ENCODE data around the gene PRPH. TPM values are rescaled to one million over a fixed set of nuclear protein-coding genes. Genes with fewer than 3 reads are reported as not detected.
"Not testable (repeated sequence)": the region's sequence is repeated elsewhere in the genome, so short reads cannot be mapped to it uniquely, and the experiment has no call there.

PRPH gene
- not detected for polyA plus RNA-seq (ENCODE audit: insufficient read length)
- long read RNA-seq, donor 1: 0 reads
- long read RNA-seq, donor 2: 0 reads
- long read RNA-seq, donor 3: 0 reads
- long read RNA-seq, donor 4: 0 reads
- long read RNA-seq, donor 5: 0 reads
- long read RNA-seq, donor 6: 0 reads
- long read RNA-seq, donor 7: 0 reads
- long read RNA-seq, donor 8: 0 reads

DNA sequence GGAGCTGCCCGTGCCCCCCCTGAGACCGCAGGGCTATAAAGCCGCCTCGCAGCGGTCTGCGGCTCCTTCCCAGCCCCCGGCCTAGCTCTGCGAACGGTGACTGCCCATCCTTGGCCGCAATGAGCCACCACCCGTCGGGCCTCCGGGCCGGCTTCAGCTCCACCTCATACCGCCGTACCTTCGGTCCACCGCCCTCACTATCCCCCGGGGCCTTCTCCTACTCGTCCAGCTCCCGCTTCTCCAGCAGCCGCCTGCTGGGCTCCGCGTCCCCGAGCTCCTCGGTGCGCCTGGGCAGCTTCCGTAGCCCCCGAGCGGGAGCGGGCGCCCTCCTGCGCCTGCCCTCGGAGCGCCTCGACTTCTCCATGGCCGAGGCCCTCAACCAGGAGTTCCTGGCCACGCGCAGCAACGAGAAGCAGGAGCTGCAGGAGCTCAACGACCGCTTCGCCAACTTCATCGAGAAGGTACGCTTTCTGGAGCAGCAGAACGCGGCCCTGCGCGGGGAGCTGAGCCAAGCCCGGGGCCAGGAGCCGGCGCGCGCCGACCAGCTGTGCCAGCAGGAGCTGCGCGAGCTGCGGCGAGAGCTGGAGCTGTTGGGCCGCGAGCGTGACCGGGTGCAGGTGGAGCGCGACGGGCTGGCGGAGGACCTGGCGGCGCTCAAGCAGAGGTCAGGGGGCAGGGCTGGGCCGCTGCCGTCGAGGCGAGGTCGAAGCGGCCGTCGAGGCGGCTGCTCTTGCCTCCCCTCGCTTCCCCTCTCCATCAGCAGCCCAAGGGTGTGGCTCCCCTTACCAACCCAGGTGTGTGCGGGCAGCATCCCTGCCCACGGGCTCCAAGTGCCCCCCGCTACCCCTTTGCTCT is at the start of gene PRPH:
PRPH (plus strand) TSS at position 66 of the 855 bp plus-strand sequence; CDS start at position 120, 54 bp downstream.
- no peak for DNase-seq

DNA sequence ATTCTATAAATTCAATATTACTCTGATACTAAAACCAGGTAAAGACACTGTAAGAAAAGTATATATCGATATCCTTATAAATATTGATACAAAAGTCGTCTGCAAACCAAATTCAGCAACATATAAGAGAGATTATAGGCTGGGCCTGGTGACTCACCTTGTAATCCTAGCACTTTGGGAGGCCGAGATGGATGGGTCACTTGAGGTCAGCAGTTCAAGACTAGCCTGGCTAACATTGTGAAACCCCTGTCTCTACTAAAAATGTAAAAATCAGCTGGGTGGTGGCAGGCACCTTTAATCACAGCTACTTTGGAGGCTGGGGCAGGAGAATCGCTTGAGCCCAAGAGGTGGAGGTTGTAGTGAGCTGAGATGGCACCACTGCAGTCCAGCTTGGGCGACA is 43.6 kb upstream of the PRPH start:
- DNase-seq: no peak

DNA sequence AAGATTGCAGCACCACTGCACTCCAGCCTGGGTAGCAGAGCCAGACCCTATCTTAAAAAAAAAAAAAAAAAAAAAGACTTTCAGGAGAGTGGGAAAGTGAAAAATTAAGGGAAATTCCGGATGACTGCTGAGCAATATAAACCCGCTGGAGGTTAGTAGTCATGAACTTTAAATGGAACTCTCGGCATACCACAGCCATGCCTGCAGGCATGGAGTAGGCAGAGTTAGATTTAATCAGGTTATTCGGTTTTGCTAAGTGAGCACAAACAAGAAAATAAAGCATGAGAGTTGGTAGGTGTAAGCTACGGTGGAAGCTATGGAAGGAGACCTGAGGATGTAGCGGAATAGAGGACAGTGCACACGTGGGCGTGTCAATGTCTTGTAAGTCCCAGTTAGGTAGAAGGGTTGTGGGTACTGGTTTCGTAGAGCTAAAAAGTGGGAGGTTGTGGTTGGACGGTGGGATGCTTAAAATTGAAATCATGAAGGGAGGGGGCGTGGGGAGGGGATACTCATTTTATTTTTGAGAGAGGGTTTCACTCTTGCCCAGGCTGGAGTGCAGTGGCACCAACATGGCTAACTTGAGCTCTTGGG is 41.8 kb upstream of the PRPH start:
- DNase-seq: no peak

DNA sequence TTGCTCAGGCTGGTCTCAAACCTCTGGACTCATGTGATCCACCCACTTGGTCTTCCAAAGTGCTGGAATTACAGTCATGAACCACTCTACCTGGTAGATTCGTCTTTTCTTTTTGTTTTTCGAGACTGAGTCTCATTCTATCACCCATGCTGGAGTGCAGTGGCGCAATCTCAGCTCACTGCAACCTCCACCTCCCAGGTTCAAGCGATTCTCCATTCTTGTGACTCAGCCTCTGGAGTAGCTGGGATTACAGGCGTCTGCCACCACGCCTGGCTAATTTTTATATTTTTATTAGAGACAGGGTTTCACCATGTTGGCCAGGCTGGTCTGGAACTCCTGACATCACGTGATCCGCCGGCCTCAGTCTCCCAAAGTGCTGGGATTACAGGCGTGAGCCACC is 39.5 kb upstream of the PRPH start:
- not testable (repeated sequence) for DNase-seq

DNA sequence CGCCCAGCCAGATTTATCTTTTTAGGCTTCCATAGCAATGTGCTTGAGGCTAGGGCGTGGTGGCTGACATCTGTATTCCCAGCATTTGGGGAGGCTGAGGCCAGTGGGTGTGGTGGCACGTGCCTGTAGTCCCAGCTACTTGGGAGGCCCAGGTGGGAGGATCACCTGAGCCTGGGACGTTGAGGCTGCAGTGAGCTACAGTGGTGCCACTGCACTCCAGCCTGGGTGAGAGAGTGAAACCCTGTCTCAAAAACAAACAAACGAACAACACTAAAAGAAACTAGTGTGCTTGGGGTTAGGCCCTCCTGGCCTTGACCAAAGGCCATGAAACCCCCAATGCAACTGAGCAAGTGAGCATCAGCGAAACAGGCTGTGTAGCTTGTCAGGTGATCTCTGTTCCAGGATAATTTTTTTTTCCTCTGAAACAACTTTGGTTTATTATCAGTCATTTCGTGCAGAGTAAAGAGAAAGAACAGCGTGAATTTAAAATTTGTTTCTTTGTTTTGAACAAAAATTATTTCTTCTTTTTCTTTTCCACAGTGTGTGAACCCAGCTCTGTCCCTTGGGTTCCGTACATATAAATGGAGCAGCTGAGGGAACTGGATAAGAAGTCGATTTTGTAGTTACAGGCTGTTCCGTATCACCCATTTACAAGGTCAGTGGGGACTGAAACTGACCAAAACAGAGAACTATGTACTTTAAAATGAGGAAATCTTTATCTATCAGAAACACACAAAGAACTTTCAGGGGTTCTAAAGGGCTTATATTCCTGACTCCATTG is 38.9 kb upstream of the PRPH start:
- no peak for DNase-seq

DNA sequence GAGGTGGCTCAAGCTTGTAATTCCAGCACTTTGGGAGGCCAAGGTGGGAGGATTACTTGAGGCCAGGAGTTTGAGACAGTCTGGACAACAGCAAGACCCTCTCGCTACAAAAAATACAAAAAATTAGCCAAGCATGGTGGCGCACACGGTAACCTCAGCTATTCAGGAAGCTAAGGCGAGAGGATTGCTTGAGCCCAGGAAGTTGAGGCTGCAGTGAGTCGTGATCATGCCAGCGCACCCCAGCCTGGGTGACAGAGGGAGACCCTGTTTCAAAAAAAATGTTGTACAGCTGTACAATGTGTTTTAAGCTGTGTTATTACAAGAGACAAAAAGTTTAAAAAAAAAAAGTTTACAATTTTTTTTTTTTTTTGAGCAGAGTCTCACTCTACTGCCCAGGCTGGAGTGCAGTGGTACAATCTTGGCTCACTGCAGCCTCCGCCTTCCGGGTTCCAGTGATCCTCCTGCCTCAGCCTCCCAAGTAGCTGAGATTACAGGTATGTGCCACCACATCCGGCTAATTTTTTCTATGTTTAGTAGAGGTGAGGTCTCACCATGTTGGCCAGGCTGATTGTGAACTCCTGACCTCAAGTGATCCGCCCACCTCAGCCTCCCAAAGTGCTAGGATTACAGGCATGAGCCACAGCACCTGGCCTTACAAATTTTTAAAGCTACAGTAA is 37.3 kb upstream of the PRPH start:
- DNase-seq: not testable (repeated sequence)

DNA sequence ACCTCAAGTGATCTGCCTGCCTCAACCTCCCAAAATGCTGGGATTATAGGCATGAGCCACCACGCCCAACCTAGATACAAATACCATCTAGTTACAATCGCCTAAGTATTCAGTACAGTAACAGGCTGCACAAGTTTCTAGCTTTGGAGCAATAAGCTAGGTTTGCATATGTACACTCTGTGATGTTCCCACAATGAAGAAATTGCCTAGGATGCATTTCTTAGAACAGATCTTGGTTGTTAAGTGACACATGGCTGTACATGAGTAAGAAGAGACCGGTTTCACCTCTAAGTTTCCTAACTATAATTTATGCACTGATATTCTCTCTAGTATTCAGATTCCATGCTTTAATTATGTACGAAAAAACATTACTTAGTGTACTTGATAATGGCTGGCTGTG is 35.5 kb upstream of the PRPH start:
- DNase-seq: no peak

DNA sequence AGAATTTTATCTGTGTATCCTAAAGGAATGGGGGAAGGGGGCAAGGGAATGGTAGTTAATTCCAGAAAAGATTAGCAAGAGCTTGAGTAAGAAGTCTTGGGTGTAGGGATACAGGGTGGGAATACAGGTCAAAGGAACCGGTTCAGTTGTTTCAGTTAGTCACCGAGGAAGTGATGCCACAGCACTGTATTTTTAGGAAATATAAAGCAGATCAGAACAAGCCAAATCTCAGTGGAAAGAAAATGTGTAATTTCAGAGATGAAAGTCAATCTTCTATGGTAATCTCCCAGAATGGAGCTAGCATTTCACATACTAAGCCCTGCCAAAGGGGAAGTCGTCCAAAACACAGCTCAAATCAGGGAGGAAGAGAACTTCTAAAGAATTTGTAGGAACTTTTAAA is 34.8 kb upstream of the PRPH start:
- no peak for DNase-seq

DNA sequence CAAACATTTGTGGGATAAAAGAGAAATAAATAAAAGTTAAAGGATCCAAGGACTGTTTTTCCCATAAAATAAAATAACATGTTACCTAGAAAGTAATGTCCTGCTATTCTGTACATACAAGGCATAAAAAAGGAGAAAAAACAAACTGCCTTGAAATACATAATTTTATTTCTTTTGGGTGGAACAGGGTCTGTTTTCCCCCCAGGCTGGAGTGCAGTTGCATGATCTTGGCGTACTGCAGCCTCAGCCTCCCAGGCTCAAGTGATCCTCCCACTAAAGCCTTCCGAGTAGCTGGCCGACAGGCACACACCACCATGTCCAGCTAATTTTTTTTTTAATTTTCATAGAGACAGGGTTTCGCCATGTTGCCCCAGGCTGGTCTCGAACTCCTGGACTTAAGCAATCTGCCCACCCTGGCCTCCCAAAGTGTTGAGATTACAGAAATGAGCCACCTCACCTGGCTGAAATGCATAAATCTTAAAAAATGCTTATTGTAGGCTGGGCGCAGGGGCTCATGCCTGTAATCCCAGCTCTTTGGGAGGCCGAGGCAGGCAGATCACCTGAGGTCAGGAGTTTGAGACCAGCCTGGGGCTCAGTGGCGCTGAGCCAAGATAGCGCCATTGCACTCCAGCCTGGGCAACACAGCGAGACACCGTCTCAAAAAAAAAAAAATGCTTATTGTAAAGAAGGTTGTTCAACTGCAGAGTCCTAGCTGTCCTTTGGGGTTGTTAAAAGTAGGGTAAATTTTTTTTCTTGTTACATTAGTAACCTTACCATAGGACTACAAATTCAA is 34.2 kb upstream of the PRPH start:
- DNase-seq: no peak

DNA sequence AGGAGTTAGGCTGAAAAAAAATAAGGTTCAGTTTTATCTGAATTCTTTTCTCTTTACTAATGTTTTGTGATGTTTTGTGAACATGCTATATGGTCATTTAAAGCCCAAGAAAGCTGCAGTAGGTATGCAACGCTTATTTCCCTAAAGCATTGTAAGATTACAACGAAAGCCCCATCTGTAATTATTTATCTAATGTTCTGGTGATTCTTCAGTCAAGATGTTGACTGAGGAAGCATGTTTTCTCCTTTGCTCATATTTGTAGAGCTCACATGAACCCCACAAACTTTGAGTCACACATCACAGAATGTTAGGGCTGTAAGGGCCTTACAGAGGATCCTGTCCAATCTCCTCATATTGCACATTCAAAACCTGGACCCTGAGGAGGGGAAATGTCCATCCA is 33.2 kb upstream of the PRPH start:
- DNase-seq: no peak

DNA sequence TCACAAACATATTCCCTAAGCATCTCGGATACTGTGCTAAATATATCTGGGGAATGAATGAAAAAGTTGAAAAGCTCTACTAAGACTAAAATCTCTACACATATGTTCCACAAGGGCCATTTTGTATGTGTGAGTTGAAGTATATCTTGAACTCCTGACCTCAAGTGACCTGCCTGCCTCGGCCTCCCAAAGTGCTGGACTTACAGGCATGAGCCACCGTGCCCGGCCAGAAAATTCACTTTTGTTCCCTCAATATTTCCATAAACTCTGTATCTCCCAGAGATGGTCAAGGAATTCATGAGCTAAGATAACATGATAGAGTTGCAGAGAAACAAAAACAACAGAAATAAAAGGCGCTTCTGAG is 31.6 kb upstream of the PRPH start:
- no peak for DNase-seq

DNA sequence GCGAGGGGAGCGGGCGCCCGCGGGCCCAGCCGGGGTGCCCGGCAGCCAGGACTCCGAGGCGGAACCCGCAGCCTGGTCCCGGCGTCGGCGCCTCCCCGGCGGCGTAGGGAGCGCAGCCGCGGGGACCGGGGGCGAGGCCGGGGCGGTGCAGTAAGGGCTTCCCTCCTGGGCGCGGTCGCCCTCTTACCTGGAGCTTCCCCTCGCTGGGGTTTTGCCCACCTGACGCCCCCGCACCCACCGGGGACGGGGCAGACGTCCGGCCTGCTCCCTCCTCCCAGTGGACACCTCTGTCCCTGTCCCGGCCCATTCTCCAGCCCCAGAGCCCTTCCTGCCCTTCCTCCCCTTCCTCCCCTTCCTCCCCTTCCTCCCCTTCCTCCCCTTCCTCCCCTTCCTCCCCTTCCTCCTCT is 30.5 kb upstream of the PRPH start:
- DNase-seq: no peak

DNA sequence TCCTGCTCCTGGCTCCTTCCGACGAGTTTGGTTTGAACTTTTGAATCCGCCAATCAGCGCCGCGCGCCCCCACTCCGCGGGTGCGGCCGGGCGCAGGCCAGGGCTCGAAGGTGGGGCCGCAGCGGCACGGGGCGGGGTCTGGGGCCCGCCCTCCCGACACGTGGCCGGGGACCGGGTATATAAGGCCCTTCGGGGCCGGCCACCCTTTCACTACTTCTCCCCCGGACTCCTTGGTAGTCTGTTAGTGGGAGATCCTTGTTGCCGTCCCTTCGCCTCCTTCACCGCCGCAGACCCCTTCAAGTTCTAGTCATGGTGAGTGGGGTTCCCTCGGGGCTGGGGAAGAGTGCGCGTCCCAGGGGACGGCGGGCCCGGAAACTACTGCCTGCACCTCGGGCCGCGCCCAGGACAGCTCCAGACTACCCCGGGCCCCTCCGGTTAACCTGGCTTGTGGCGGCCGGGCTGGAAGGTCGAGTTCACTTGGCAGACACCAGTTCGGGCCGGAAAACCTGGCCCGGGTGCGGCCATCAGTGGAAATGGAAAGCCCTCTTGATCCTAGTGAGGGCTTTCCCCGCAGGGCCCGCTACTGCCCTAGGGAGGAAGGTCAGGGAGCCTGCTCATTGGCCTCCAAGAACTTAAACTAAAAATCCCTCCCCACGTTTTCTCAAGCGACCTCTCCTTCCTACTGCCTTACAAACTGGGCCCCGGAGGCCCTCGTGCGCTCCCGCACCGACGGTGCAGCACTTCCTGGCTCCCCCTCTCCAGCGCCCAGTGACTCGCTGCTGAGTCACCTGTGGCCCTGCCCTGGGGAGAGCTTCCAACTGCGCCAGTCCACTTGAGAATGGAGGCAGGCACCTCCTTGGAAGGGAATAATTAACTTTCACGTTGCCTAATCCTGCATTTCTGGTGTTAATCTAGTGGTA is 29.8 kb upstream of the PRPH start, which contains the start of gene TUBA1C:
TUBA1C (plus strand) TSS at position 210 of the 920 bp plus-strand sequence; CDS start at position 310, 100 bp downstream.
- peak; percentile 89 for DNase-seq

DNA sequence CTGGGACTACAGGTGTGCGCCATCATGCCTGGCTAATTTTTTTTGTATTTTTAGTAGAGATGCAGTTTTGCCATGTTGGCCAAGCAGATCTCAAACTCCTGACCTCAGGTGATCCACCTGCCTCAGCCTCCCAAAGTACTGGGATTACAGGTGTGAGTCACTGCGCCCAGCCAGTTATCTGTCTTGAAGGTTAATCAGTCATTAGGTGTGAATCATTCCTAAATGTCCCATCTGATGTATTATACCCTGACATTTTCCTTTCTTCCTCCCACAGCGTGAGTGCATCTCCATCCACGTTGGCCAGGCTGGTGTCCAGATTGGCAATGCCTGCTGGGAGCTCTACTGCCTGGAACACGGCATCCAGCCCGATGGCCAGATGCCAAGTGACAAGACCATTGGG is 25.8 kb upstream of the PRPH start:
- DNase-seq: not testable (repeated sequence)

DNA sequence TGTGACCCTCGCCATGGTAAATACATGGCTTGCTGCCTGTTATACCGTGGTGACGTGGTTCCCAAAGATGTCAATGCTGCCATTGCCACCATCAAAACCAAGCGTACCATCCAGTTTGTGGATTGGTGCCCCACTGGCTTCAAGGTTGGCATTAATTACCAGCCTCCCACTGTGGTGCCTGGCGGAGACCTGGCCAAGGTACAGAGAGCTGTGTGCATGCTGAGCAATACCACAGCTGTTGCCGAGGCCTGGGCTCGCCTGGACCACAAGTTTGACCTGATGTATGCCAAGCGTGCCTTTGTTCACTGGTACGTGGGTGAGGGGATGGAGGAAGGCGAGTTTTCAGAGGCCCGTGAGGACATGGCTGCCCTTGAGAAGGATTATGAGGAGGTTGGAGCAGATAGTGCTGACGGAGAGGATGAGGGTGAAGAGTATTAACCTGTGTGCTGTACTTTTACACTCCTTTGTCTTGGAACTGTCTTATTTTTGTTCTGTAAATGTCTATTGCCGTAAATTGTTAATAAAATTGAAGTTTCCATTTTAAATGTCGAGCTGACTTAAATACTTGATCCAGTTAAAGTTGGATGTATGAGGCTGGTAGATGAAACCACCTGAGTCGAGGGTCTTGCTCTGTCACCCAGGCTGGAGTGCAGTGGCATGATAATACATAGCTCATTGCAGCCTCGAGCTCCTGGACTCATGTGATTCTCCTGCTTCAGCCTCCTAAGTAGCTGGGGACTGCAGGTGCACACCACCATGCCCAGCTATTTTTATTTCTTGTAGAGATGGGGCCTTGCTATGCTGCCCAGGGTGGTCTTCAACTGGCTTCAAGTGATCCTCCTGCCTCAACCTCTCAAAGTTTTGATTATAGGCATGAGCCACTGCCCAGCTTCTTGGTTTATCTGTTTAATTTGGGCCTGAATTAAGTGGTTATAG is 21.9 kb upstream of the PRPH start:
- DNase-seq: no peak

DNA sequence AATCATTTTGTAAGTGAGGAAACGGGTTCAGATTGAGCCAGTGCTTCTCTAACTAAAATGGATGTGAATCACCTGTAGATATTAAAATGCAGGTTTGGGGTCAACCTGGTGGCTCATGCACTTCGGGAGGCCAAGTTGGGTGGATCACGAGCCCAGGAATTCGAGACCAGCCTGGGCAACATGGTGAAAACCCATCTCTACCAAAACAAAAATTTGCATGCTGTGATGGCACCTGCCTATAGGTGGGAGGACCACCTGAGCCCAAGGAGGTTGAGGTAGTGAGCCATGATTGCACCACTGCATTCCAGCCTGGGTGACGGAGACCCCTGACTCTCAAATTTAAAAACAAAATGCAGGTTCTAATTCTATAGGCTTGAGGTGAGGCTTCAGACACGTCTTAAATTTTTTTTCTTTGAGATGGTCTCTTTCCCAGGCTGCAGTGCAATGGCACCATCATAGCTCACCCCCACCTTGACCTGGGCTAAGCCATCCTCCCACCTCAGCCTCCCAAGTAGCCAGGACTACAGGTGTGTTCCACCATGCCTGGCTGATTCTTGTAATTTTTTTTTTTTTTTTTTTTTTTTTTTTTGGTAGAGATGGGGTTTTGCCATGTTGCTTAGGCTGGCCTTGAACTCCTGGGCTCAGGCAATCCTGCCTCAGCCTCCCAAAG is 21.1 kb upstream of the PRPH start:
- DNase-seq: no peak

DNA sequence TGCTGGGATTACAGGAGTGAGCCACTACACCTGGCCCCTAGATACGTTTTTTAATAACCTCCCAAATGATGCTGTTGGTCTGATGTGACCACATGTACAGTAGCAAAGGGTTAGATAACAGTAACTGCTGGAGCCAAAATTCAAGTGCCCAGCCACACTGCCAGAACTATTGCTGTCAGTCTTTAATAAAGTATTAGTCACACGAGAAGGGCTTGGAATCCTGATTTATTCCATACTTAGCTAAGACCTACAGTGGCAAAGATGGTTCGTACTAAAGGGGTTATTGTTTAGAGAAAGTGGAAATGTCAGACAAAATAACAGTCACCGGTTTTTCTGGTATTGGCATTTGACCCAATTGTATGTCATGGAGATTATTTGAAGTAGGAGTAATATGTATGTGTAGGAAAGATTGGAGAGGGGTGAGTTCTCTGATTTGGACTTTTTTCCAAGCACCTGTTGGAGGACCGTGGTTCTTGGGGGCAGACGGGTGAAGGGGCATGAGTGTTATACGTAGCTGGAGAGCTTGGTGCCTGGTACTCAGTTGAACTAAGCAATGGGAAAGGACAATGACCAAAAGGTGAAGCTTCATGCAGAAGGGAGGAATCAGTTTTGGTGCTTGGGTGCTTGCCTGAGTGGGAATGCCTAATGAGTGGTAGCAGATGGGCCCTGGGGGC is 20.4 kb upstream of the PRPH start:
- DNase-seq: no peak
